T-cell (primary cell): ENCODE results near the gene C5orf22. TPM values are rescaled to one million over a fixed set of nuclear protein-coding genes. Genes with fewer than 3 reads are reported as not detected.

Experiments
- ATAC-seq, 4 experiments: fragments of 200-7000 bp in 3 of 4; fragments of 150-1000 bp in 1 of 4; cut with Tn5 transposase; replicated peaks in 1 of 4; 1 replicate in 3 of 4; 2 replicates in 1 of 4; pipeline ENCODE4 v1.10.0; 2021; ENCODE audit warnings: moderate library complexity in 3 of 4, mild to moderate bottlenecking in 2 of 4, moderate number of reproducible peaks in 1 of 4
- CTCF ChIA-PET, 2 donors: fragments of 300-600 bp; sonication (Branson Sonifier 250); formaldehyde crosslinking; loops; one replicate each; lab custom pipeline; 2022; ENCODE audit warnings: antibody characterized with exemption in 2 of 2; lab: Charles Lee
- POLR2A ChIA-PET, 2 donors: fragments of 300-600 bp; sonication (Branson Sonifier 250); formaldehyde crosslinking; loops; one replicate each; lab custom pipeline; 2022; ENCODE audit warnings: antibody characterized with exemption in 2 of 2; lab: Charles Lee
- DNase-seq, 35 experiments: peaks; one replicate each; pipeline versions ENCODE4 v3.0.0 to v3.0.0-alpha.2; 2013 to 2023
- H3K27ac ChIP-seq: one replicate; pipeline ENCODE4 v1.5.1; 2013; ENCODE audit warnings: low read length
- H3K27me3 ChIP-seq, 2 experiments: replicated peaks in 1 of 2; 1 replicate in 1 of 2; 2 replicates in 1 of 2; pipeline versions ENCODE4 v1.6.1 to v1.7.0; 2013; ENCODE audit warnings: low read length in 1 of 2, mixed read lengths in 1 of 2; ENCODE audit not compliant: control insufficient read depth in 2 of 2, insufficient read depth in 2 of 2; ENCODE audit errors: extremely low read depth in 1 of 2
- H3K36me3 ChIP-seq, 2 donors: 1 replicate in 1 of 2; 2 replicates in 1 of 2; pipeline versions ENCODE4 v1.6.1 to v1.7.0; 2013; ENCODE audit warnings: low read length in 1 of 2; ENCODE audit not compliant: control insufficient read depth in 2 of 2, insufficient read depth in 1 of 2; ENCODE audit errors: extremely low read depth in 1 of 2
- H3K4me1 ChIP-seq, 2 experiments: 1 replicate in 1 of 2; 2 replicates in 1 of 2; pipeline versions ENCODE4 v1.6.1 to v1.7.0; 2013; ENCODE audit warnings: low read length in 2 of 2, mixed read lengths in 1 of 2; ENCODE audit not compliant: insufficient read depth in 2 of 2, control insufficient read depth in 1 of 2; ENCODE audit errors: extremely low read depth in 1 of 2
- H3K4me3 ChIP-seq, 2 donors: 1 replicate in 1 of 2; 2 replicates in 1 of 2; pipeline versions ENCODE4 v1.5.1 to v1.7.0; 2013; ENCODE audit warnings: mild to moderate bottlenecking in 2 of 2, low read length in 1 of 2, moderate library complexity in 1 of 2; ENCODE audit not compliant: control insufficient read depth in 1 of 2; ENCODE audit errors: extremely low read depth in 1 of 2
- H3K9me3 ChIP-seq: 2 replicates; pipeline ENCODE4 v1.7.0; 2013
- H3K27ac Mint-ChIP-seq, 2 donors: one replicate each; pipeline ENCODE4 v1.8.0; 2020 to 2021; ENCODE audit warnings: mild to moderate bottlenecking in 2 of 2, mixed read lengths in 2 of 2
- H3K27me3 Mint-ChIP-seq, 2 donors: one replicate each; pipeline ENCODE4 v1.8.0; 2021 to 2022; ENCODE audit warnings: mixed read lengths in 2 of 2
- H3K36me3 Mint-ChIP-seq: one replicate; pipeline ENCODE4 v1.8.0; 2021; ENCODE audit warnings: mixed read lengths
- H3K4me1 Mint-ChIP-seq, 3 donors: one replicate each; pipeline ENCODE4 v1.8.0; 2020 to 2022; ENCODE audit warnings: mixed read lengths in 3 of 3, mild to moderate bottlenecking in 1 of 3
- H3K4me3 Mint-ChIP-seq, 3 donors: one replicate each; pipeline ENCODE4 v1.8.0; 2020 to 2022; ENCODE audit warnings: mild to moderate bottlenecking in 3 of 3, mixed read lengths in 3 of 3, moderate library complexity in 3 of 3
- H3K9me3 Mint-ChIP-seq, 3 donors: one replicate each; pipeline ENCODE4 v1.8.0; 2020 to 2022; ENCODE audit warnings: mixed read lengths in 3 of 3
- WGBS: methylation state at CpG from one replicate; pipeline ENCODE4 v1.1.5; 2013; ENCODE audit warnings: missing lambda C conversion rate; ENCODE audit not compliant: insufficient coverage; 5-methylcytosine and 5-hydroxymethylcytosine counted together
- total RNA-seq, 35 experiments: library from RNA in 6 of 35; stranded (reverse) in 6 of 35; fragments of 120-200 nt in 1 of 35; gene quantifications; one replicate each; pipeline versions ENCODE4 v1.2.1 to v1.2.4 and lab custom pipeline; 2013 to 2026

Gene C5orf22
- total RNA-seq, 5 donors from 2014 or later (not counting 1 experiment from before 2014, with no cell fraction given) = 16.0 to 30.3 (median 26.8) TPM

- Mint-ChIP-seq H3K36me3 (peaks cover 79% of the 10 kb centered on the region), H3K4me3 (no peak overlapping the region), H3K27me3 (no peaks in the 10 kb centered on the region), H3K27ac (no peak overlapping the region), H3K9me3 (no peaks in the 10 kb centered on the region), H3K4me1 (no peaks in the 10 kb centered on the region)
- H3K27me3 ChIP-seq = no peaks in the 10 kb centered on the region
- H3K9me3 ChIP-seq = no peaks in the 10 kb centered on the region
- ATAC-seq (no peak), DNase-seq (no peak)
- POLR2A ChIA-PET = no interaction called here
- H3K4me1 ChIP-seq = no peaks in the 10 kb centered on the region
- WGBS = 100% methylated on average over 1 of the region's 2 CpGs
- H3K36me3 ChIP-seq = peaks cover 7 to 91% of the 10 kb centered on the region in 2 donors
- no peak overlapping the region for H3K27ac ChIP-seq
- no peak overlapping the region for H3K4me3 ChIP-seq
- CTCF ChIA-PET = interaction anchor here in 1 of 2 donors (0.5 kb wide), 1 partner anchor 215 kb away, joined by 3 read pairs; no protein-coding TSS in a partner anchor
Observed at GRCh38 chr5:31496301-31496700, 35.8 kb upstream of the C5orf22 start.

DNA sequence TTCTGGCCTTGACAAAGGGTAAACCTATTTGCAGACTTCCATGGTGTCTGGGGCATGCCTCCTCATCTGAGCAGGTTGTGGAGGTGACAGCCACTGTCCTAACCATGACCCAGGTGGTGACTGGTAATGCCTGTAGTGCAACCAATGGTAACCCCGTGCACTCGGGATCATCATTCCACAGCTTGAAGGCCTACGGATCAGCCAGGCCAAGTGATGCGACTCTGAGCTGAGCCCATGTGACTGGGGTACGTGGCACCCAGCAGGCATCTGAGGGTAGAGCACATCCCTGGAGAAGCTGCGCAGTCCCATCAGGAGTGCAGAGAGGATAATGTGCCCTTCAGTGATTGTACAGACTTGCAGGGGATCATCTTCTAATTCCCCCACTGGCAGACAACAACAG is 35.2 kb upstream of the C5orf22 start:
- Mint-ChIP-seq H3K4me1 (no peaks in the 10 kb centered on the region), H3K9me3 (no peaks in the 10 kb centered on the region), H3K27me3 (no peaks in the 10 kb centered on the region), H3K27ac (no peak overlapping the region), H3K36me3 (peaks cover 83% of the 10 kb centered on the region), H3K4me3 (no peak overlapping the region)
- no peak for DNase-seq
- POLR2A ChIA-PET = no interaction called here
- CTCF ChIA-PET = no interaction called here
- no peak for ATAC-seq
- WGBS = 98% methylated on average over 6 of the region's 6 CpGs
- H3K27me3 ChIP-seq = no peaks in the 10 kb centered on the region
- H3K4me3 ChIP-seq = no peak overlapping the region
- no peaks in the 10 kb centered on the region for H3K9me3 ChIP-seq
- no peaks in the 10 kb centered on the region for H3K4me1 ChIP-seq
- peaks cover 11 to 92% of the 10 kb centered on the region in 2 donors for H3K36me3 ChIP-seq
- H3K27ac ChIP-seq = no peak overlapping the region

DNA sequence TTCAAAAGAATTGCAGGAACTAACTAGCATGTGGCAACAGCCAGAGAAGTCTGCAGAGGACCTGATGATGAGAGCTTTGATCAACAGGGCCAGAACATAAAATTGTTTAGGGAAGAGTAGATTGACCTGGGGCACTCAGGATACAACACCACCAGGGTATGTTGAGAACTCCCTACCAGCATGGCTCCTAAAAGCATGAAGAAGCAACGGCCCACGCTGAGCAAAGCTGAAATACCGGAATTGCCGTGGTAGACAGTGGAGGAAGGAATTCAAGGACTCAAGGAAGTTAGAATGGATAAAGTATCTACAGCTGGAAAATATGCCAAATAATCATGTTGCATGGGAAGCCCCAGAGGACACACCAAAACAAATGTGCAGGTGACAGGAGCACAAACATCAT is 31.8 kb upstream of the C5orf22 start:
- CTCF ChIA-PET = no interaction called here
- H3K27me3 ChIP-seq = no peaks in the 10 kb centered on the region
- no peaks in the 10 kb centered on the region for H3K27me3 Mint-ChIP-seq
- H3K27ac ChIP-seq = no peak overlapping the region
- 100% methylated on average over 1 of the region's 4 CpGs for WGBS
- no peak overlapping the region for H3K27ac Mint-ChIP-seq
- peaks cover 19 to 97% of the 10 kb centered on the region in 2 donors for H3K36me3 ChIP-seq
- ATAC-seq = no peak
- H3K36me3 Mint-ChIP-seq = peaks cover 93% of the 10 kb centered on the region
- no peak for DNase-seq
- no peaks in the 10 kb centered on the region for H3K4me1 Mint-ChIP-seq
- POLR2A ChIA-PET = no interaction called here
- no peaks in the 10 kb centered on the region for H3K4me1 ChIP-seq
- no peak overlapping the region for H3K4me3 Mint-ChIP-seq
- H3K9me3 Mint-ChIP-seq = no peaks in the 10 kb centered on the region
- H3K9me3 ChIP-seq = no peaks in the 10 kb centered on the region
- H3K4me3 ChIP-seq = no peak overlapping the region

DNA sequence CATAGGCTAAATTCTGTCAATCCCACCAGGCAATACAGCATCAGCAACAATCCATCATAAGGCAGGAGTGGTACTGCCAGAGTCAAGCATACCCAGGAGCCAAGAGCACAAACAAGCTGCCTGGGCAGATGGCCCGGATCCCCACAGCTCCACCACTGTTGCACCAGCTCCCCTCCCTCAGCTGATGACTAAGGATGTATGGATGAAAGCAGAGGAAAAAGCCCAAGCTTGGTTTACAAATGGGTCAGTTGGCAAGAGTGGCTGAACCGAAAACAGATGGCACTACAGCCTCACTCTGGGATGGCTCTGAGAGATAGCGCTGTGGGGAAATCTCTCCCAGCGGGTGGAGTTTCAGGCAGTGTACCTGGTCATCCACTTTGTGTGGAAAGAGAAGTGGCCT is 29.6 kb upstream of the C5orf22 start:
- no peak overlapping the region for H3K27ac Mint-ChIP-seq
- Histone ChIP-seq H3K27me3 (no peaks in the 10 kb centered on the region), H3K9me3 (no peaks in the 10 kb centered on the region), H3K36me3 (peaks cover 19 to 89% of the 10 kb centered on the region in 2 donors), H3K27ac (no peak overlapping the region), H3K4me3 (no peak overlapping the region), H3K4me1 (no peaks in the 10 kb centered on the region)
- DNase-seq = no peak
- ATAC-seq = no peak
- peaks cover 83% of the 10 kb centered on the region for H3K36me3 Mint-ChIP-seq
- H3K27me3 Mint-ChIP-seq = no peaks in the 10 kb centered on the region
- no peaks in the 10 kb centered on the region for H3K4me1 Mint-ChIP-seq
- WGBS = 98% methylated on average over 3 of the region's 4 CpGs
- POLR2A ChIA-PET = no interaction called here
- no peaks in the 10 kb centered on the region for H3K9me3 Mint-ChIP-seq
- CTCF ChIA-PET = no interaction called here
- H3K4me3 Mint-ChIP-seq = no peak overlapping the region

DNA sequence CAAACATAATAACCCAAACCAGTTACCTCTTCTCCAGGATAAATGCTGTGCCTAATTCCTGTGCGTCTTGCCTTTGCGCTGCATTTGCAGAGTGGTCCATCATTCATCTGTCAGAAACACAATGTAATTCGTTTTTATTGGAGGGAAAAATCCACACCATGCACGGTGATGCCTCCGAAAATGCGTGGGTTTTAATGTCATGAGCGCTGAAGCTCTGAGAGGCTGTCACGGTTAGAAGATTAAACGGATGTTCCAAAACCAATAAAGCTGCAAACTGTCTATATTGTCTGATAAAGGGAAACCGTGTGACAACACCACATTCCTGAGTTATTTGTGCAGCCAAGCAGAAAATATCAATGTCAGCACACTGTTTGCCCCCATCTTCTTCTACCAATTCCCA is 27.6 kb upstream of the C5orf22 start:
- Histone ChIP-seq H3K4me1 (no peaks in the 10 kb centered on the region), H3K9me3 (no peaks in the 10 kb centered on the region), H3K27ac (no peak overlapping the region), H3K27me3 (no peaks in the 10 kb centered on the region), H3K4me3 (no peak overlapping the region), H3K36me3 (peaks cover 12 to 89% of the 10 kb centered on the region in 2 donors)
- DNase-seq (no peak), ATAC-seq (no peak)
- no peaks in the 10 kb centered on the region for H3K9me3 Mint-ChIP-seq
- H3K27ac Mint-ChIP-seq = no peak overlapping the region
- CTCF ChIA-PET = no interaction called here
- no peaks in the 10 kb centered on the region for H3K4me1 Mint-ChIP-seq
- peaks cover 78% of the 10 kb centered on the region for H3K36me3 Mint-ChIP-seq
- no peak overlapping the region for H3K4me3 Mint-ChIP-seq
- WGBS = 100% methylated on average over 6 of the region's 10 CpGs
- POLR2A ChIA-PET = no interaction called here
- no peaks in the 10 kb centered on the region for H3K27me3 Mint-ChIP-seq

DNA sequence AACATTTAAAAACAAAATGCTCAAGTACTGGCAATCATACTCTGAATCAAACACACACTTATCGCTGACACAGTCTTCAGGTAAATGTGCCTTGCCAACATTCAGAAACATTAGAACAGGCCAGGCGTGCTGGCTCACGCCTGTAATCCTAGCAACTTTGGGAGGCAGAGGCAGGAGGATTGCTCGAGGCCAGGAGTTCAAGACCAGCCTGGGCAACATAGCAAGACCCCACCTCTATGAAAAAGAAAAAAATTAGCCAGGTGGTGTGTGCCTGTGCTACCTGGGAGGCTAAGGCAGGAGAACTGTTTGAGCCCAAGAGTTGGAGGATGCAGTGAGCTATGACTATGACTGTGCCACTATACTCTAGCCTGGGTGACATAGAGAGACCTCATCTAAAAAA is 20.8 kb upstream of the C5orf22 start:
- Histone ChIP-seq H3K9me3 (no peaks in the 10 kb centered on the region), H3K4me3 (no peak overlapping the region), H3K27me3 (no peaks in the 10 kb centered on the region), H3K4me1 (peaks cover 0 to 3% of the 10 kb centered on the region in 2 experiments), H3K27ac (no peak overlapping the region), H3K36me3 (peaks cover 0 to 85% of the 10 kb centered on the region in 2 donors)
- H3K36me3 Mint-ChIP-seq = peaks cover 69% of the 10 kb centered on the region
- H3K9me3 Mint-ChIP-seq = no peaks in the 10 kb centered on the region
- WGBS = 100% methylated on average over 1 of the region's 4 CpGs
- H3K4me3 Mint-ChIP-seq = no peak overlapping the region
- H3K4me1 Mint-ChIP-seq = peaks cover 2 to 8% (median 4%) of the 10 kb centered on the region in 3 donors
- no peak for DNase-seq
- ATAC-seq = no peak
- no peak overlapping the region for H3K27ac Mint-ChIP-seq
- H3K27me3 Mint-ChIP-seq = no peaks in the 10 kb centered on the region
- CTCF ChIA-PET = no interaction called here
- POLR2A ChIA-PET = no interaction called here

- H3K4me1 Mint-ChIP-seq = peaks cover 9 to 25% (median 12%) of the 10 kb centered on the region in 3 donors
Observed at GRCh38 chr5:31516802-31517201, 15.3 kb upstream of the C5orf22 start.

More at GRCh38 chr5:31516802-31517201, 15.3 kb upstream of the C5orf22 start:
- H3K36me3 ChIP-seq = peaks cover 0 to 66% of the 10 kb centered on the region in 2 donors
- Mint-ChIP-seq H3K9me3 (no peaks in the 10 kb centered on the region), H3K27ac (no peak overlapping the region), H3K36me3 (peaks cover 41% of the 10 kb centered on the region), H3K4me3 (no peak overlapping the region), H3K27me3 (no peaks in the 10 kb centered on the region)
- POLR2A ChIA-PET = no interaction called here
- H3K27me3 ChIP-seq = no peaks in the 10 kb centered on the region
- CTCF ChIA-PET = no interaction called here
- no peak overlapping the region for H3K27ac ChIP-seq
- no peak for ATAC-seq
- no peak overlapping the region for H3K4me3 ChIP-seq
- no peaks in the 10 kb centered on the region for H3K9me3 ChIP-seq
- no CpG with 5 or more reads among the region's 1 CpG for WGBS
- no peak for DNase-seq
- H3K4me1 ChIP-seq = peaks cover 0 to 15% of the 10 kb centered on the region in 2 experiments
